PC-9 (cell line): ENCODE results near the gene DCD.

Source experiments
- EZH2 ChIP-seq: fragments of 200-600 bp; sonication (generic); IDR thresholded peaks from 2 replicates; pipeline ENCODE4 v1.8.0; 2017; ENCODE audit warnings: antibody characterized with exemption, low read depth
- TF ChIP-seq, protein P1 (sequence below): fragments of 200-600 bp; sonication (generic); conservative IDR thresholded peaks from 2 replicates; pipeline ENCODE4 v1.6.1; 2017; ENCODE audit warnings: mixed run types, antibody characterized with exemption, mild to moderate bottlenecking, moderate library complexity

DNA sequence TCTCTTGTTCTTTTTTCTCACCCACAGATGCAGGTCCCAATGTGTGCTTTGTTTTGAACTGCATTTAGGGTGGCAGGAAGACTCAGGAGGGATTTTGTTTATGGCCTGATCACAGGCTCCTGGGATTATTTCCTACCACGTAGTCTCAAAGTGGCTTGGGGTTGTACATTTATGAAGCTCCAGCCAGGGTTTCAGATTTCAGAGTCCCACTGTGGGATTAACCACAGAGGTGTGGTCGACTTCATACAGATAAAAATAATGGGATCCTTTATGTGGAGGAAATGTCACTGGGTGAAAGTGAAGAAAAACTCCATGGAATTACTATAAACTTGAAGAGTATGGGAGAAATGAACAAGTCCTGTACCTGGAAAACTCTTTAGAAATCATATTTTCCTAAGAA lies 45.5 kb downstream of the DCD start:
- TF ChIP-seq EZH2 = no peak
- TF ChIP-seq, protein P1, sequence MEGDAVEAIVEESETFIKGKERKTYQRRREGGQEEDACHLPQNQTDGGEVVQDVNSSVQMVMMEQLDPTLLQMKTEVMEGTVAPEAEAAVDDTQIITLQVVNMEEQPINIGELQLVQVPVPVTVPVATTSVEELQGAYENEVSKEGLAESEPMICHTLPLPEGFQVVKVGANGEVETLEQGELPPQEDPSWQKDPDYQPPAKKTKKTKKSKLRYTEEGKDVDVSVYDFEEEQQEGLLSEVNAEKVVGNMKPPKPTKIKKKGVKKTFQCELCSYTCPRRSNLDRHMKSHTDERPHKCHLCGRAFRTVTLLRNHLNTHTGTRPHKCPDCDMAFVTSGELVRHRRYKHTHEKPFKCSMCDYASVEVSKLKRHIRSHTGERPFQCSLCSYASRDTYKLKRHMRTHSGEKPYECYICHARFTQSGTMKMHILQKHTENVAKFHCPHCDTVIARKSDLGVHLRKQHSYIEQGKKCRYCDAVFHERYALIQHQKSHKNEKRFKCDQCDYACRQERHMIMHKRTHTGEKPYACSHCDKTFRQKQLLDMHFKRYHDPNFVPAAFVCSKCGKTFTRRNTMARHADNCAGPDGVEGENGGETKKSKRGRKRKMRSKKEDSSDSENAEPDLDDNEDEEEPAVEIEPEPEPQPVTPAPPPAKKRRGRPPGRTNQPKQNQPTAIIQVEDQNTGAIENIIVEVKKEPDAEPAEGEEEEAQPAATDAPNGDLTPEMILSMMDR = no peak
